GM10266 (cell line): ENCODE data around the gene UBE2G2.

ENCODE experiments used
- DNase-seq: peaks from one replicate; pipeline ENCODE4 v3.0.0; 2012; ENCODE audit errors: extremely low spot score
- CTCF ChIP-seq: IDR thresholded peaks from 2 replicates; pipeline ENCODE4 v1.5.1; 2012; ENCODE audit warnings: mild to moderate bottlenecking, low read depth; ENCODE audit not compliant: control insufficient read depth, insufficient read depth; ENCODE audit errors: missing control alignments

The UBE2G2 gene

GRCh38 chr21:44801468-44802395 lies at the start of gene UBE2G2:
TSS of gene UBE2G2 (minus strand) at chr21:44801820. CDS start at chr21:44801748, 72 bp downstream.
- DNase-seq, result peak; percentile 96

GRCh38 chr21:44850905-44851657 lies 49.5 kb upstream of the UBE2G2 start:
- no peak for DNase-seq
- no peak for TF ChIP-seq CTCF

More at GRCh38 chr21:44801468-44802395, at the start of gene UBE2G2:
- TF ChIP-seq CTCF, result no peak

GRCh38 chr21:44850208-44850800 lies 48.7 kb upstream of the UBE2G2 start:
- TF ChIP-seq CTCF, result no peak
- no peak for DNase-seq

- no peak for DNase-seq
- no peak for TF ChIP-seq CTCF
Observed at GRCh38 chr21:44849616-44850130, 48.1 kb upstream of the UBE2G2 start.

GRCh38 chr21:44848821-44849521 lies 47.4 kb upstream of the UBE2G2 start:
- TF ChIP-seq CTCF, result no peak
- no peak for DNase-seq

- TF ChIP-seq CTCF, result no peak
- DNase-seq, result no peak
Observed at GRCh38 chr21:44847261-44848056, 45.8 kb upstream of the UBE2G2 start.
